HepG2 (cell line): Measurements from ENCODE around the gene NOC2L. TPM values are rescaled to one million over a fixed set of nuclear protein-coding genes. Genes with fewer than 3 reads are reported as not detected.
A peak's percentile ranks its signal among the peaks of the same experiment; 100 is the strongest.

ENCODE experiments used
- AGO2 ChIP-seq: fragments of 200-400 bp; formaldehyde crosslinking; optimal IDR thresholded peaks from 2 replicates; pipeline ENCODE3; 2017; ENCODE audit warnings: mild to moderate bottlenecking, low read depth, low read length, moderate library complexity
- ARID2 ChIP-seq: sonication (generic); formaldehyde crosslinking; IDR thresholded peaks from 2 replicates; pipeline ENCODE4 v1.8.1; 2022; ENCODE audit warnings: mild to moderate bottlenecking, missing genetic modification reagents, borderline replicate concordance
- ERF ChIP-seq: IDR thresholded peaks from 2 replicates; pipeline ENCODE4 v1.6.1; 2018; ENCODE audit warnings: missing biosample characterization, missing genetic modification reagents
- KDM6A ChIP-seq: IDR thresholded peaks from 2 replicates; pipeline ENCODE4 v1.6.1; 2016; ENCODE audit warnings: low read depth
- MIER2 ChIP-seq: IDR thresholded peaks from 2 replicates; pipeline ENCODE4 v1.6.1; 2016; ENCODE audit warnings: missing biosample characterization, missing genetic modification reagents
- MLX ChIP-seq: IDR thresholded peaks from 2 replicates; pipeline ENCODE4 v1.6.1; 2016
- SAP130 ChIP-seq: IDR thresholded peaks from 2 replicates; pipeline ENCODE4 v1.6.1; 2016; ENCODE audit warnings: low read depth
- TEF ChIP-seq: sonication (generic); formaldehyde crosslinking; IDR thresholded peaks from 2 replicates; pipeline ENCODE4 v1.5.0; 2020; ENCODE audit warnings: missing genetic modification reagents
- ZNF12 ChIP-seq: sonication (generic); formaldehyde crosslinking; IDR thresholded peaks from 2 replicates; pipeline ENCODE4 v1.5.0; 2020; ENCODE audit warnings: missing genetic modification reagents
- ZNF607 ChIP-seq: sonication (generic); formaldehyde crosslinking; IDR thresholded peaks from 2 replicates; pipeline ENCODE4 v1.5.1; 2020; ENCODE audit warnings: missing genetic modification reagents, mild to moderate bottlenecking, borderline replicate concordance
- ZNF83 ChIP-seq: sonication (generic); formaldehyde crosslinking; IDR thresholded peaks from 2 replicates; pipeline ENCODE4 v1.4.0; 2020; ENCODE audit warnings: missing genetic modification reagents, mild to moderate bottlenecking, borderline replicate concordance
- polyA plus RNA-seq, 8 experiments: library from polyadenylated mRNA; depleted of rRNA in 3 of 8; stranded (reverse) in 7 of 8; unstranded in 1 of 8; fragments of >200 nt; fragmentation: Illumina TruSeq in 4 of 8; extraction: Trizol in 4 of 8; gene quantifications; 2 replicates each; pipeline versions ENCODE4 v1.2.1 to v1.2.3, GENCODE V29; 2011 to 2016; ENCODE audit warnings: low read depth in 4 of 8, missing spikeins in 1 of 8, mixed read lengths in 1 of 8; ENCODE audit not compliant: insufficient read depth in 1 of 8
- total RNA-seq, 5 experiments: library from RNA; depleted of rRNA; stranded (reverse); fragments of >200 nt; fragmentation: Illumina TruSeq; extraction: Trizol; gene quantifications; 2 replicates each; pipeline ENCODE4 v1.2.3, GENCODE V29; 2016; ENCODE audit warnings: low read depth in 1 of 5
- TF ChIP-seq, protein P1 (sequence below): sonication (generic); formaldehyde crosslinking; conservative IDR thresholded peaks from 2 replicates; pipeline ENCODE4 v1.8.0; 2022; ENCODE audit warnings: missing genetic modification reagents
- TF ChIP-seq, protein P2 (sequence below): sonication (generic); formaldehyde crosslinking; IDR thresholded peaks from 2 replicates; pipeline ENCODE4 v1.5.1; 2020; ENCODE audit warnings: mild to moderate bottlenecking, missing genetic modification reagents, borderline replicate concordance
- TF ChIP-seq, protein P3 (sequence below): conservative IDR thresholded peaks from 2 replicates; pipeline ENCODE4 v1.6.1; 2018; ENCODE audit warnings: missing genetic modification reagents

Gene NOC2L
- total and polyA plus RNA-seq, 2 of the 13 experiments (the other 11 are each of a cell fraction or from before 2014, with no cell fraction given) = 32.0 to 103 TPM

DNA sequence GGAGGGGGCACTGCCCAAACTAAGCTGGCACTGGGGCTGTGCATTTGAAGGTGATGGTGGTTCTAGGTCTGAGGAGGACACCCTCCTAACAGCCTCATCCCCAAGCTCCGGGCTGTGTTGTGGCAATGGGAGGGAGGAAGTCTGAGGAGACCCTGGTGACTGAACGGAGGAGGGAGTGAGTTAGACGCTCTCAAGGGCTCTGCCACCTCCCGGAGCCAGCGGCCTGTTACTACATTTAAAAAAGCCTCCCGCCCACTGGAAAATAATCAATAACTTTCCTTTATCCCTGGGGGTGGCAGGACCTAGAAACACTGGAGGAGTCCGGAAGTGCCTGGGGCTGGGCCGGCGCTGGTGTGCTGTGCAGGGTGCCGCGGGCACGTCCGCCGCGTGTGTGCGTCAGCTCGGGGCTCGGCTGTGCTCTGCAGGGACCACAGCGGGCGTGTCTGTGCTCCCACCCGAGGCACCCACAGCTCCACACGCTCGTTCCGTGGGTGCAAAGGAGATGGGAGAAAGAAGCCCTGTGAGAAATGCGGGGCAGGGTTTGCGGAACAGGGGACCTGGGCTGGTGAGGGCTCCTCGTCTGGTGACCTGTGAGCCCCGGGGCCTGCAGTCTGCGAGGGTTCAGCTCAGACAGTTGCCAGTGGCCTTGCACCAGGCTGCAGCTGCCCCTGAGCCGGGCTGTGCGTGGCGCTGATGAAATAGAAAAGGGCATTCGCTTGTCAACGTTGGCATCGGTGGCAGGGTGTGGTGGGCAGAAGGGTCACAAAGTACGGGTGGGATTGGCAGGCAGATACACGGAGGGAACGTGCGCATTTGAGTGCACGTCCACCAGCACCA, 30.0 kb downstream of the NOC2L start (continued):
- TF ChIP-seq, protein P1, sequence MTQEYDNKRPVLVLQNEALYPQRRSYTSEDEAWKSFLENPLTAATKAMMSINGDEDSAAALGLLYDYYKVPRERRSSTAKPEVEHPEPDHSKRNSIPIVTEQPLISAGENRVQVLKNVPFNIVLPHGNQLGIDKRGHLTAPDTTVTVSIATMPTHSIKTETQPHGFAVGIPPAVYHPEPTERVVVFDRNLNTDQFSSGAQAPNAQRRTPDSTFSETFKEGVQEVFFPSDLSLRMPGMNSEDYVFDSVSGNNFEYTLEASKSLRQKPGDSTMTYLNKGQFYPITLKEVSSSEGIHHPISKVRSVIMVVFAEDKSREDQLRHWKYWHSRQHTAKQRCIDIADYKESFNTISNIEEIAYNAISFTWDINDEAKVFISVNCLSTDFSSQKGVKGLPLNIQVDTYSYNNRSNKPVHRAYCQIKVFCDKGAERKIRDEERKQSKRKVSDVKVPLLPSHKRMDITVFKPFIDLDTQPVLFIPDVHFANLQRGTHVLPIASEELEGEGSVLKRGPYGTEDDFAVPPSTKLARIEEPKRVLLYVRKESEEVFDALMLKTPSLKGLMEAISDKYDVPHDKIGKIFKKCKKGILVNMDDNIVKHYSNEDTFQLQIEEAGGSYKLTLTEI (CRISPR knock-in tag) = no peak
- TF ChIP-seq ZNF83 (CRISPR knock-in tag) (no peak), TEF (CRISPR knock-in tag) (no peak), SAP130 (CRISPR knock-in tag) (0 out of 2 replicates have a peak, but pooled peaks have one; percentile 14), MLX (no peak), ARID2 (CRISPR knock-in tag) (no peak), AGO2 (no peak), ZNF12 (no peak), ZNF607 (CRISPR knock-in tag) (no peak), MIER2 (CRISPR knock-in tag) (no peak), KDM6A (CRISPR knock-in tag) (no peak), ERF (no peak)
- TF ChIP-seq, protein P2, sequence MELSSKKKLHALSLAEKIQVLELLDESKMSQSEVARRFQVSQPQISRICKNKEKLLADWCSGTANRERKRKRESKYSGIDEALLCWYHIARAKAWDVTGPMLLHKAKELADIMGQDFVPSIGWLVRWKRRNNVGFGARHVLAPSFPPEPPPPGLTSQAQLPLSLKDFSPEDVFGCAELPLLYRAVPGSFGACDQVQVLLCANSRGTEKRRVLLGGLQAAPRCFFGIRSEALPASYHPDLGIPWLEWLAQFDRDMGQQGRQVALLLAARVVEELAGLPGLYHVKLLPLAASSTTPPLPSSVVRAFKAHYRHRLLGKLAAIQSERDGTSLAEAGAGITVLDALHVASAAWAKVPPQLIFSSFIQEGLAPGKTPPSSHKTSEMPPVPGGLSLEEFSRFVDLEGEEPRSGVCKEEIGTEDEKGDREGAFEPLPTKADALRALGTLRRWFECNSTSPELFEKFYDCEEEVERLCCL (CRISPR knock-in tag) = no peak
- TF ChIP-seq, protein P3, sequence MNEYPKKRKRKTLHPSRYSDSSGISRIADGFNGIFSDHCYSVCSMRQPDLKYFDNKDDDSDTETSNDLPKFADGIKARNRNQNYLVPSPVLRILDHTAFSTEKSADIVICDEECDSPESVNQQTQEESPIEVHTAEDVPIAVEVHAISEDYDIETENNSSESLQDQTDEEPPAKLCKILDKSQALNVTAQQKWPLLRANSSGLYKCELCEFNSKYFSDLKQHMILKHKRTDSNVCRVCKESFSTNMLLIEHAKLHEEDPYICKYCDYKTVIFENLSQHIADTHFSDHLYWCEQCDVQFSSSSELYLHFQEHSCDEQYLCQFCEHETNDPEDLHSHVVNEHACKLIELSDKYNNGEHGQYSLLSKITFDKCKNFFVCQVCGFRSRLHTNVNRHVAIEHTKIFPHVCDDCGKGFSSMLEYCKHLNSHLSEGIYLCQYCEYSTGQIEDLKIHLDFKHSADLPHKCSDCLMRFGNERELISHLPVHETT = no peak
